ENCODE results near the gene XCL1. TPM values are rescaled to one million over a fixed set of nuclear protein-coding genes. Genes with fewer than 3 reads are reported as not detected.
A peak's percentile ranks its signal among the peaks of the same experiment; 100 is the strongest.
"Not testable (repeated sequence)": the region's sequence is repeated elsewhere in the genome, so short reads cannot be mapped to it uniquely, and the experiment has no call there.

XCL1 gene
- total and polyA plus RNA-seq, 2 donors (not counting 1 experiment from before 2014, with no cell fraction given) = not detected

- H3K4me1 ChIP-seq (ENCODE audit: control insufficient read depth, extremely low read depth, insufficient read depth, low read length) = no peaks in the 10 kb centered on the region
- TF ChIP-seq EZH2 (IDR thresholded peaks at IDR 0.05; ENCODE audit: low read length, missing control alignments) = no peak
- no peak overlapping the region for H3K27ac ChIP-seq (ENCODE audit: insufficient read depth, low read length)
- no peaks in the 10 kb centered on the region for H3K79me2 ChIP-seq (ENCODE audit: control insufficient read depth, insufficient read depth, low read length)
- no peak overlapping the region for H2AFZ ChIP-seq (ENCODE audit: low read length)
- no peak overlapping the region for H3K4me3 ChIP-seq (replicated peaks in 1 of 4; ENCODE audit: control extremely low read depth in 1 of 4, insufficient read depth in 1 of 4, low read depth in 3 of 4, low read length in 4 of 4)
- DNase-seq (ENCODE audit: low read depth in 2 of 2) = no peak
- H3K36me3 ChIP-seq (ENCODE audit: control insufficient read depth, insufficient read depth, low read length) = no peaks in the 10 kb centered on the region
- H4K20me1 ChIP-seq (ENCODE audit: control insufficient read depth, extremely low read depth, insufficient read depth, low read length) = no peaks in the 10 kb centered on the region
- H3K27me3 ChIP-seq (ENCODE audit: control insufficient read depth, insufficient read depth, low read length) = no peaks in the 10 kb centered on the region
- no peaks in the 10 kb centered on the region for H3K9me3 ChIP-seq (ENCODE audit: control insufficient read depth, insufficient read depth, low read depth, low read length)
- H3K9ac ChIP-seq (ENCODE audit: insufficient read depth, low read length) = no peak overlapping the region
- no peak overlapping the region for H3K4me2 ChIP-seq (ENCODE audit: extremely low read depth, insufficient read depth, low read length)
Observed at GRCh38 chr1:168570652-168571051, 5.8 kb upstream of the XCL1 start.

GRCh38 chr1:168572633-168573032 is 3.8 kb upstream of the XCL1 start:
- no peak overlapping the region for H3K27ac ChIP-seq (ENCODE audit: insufficient read depth, low read length)
- no peaks in the 10 kb centered on the region for H3K4me1 ChIP-seq (ENCODE audit: control insufficient read depth, extremely low read depth, insufficient read depth, low read length)
- no peak for DNase-seq (ENCODE audit: low read depth in 2 of 2)
- TF ChIP-seq, protein P1, sequence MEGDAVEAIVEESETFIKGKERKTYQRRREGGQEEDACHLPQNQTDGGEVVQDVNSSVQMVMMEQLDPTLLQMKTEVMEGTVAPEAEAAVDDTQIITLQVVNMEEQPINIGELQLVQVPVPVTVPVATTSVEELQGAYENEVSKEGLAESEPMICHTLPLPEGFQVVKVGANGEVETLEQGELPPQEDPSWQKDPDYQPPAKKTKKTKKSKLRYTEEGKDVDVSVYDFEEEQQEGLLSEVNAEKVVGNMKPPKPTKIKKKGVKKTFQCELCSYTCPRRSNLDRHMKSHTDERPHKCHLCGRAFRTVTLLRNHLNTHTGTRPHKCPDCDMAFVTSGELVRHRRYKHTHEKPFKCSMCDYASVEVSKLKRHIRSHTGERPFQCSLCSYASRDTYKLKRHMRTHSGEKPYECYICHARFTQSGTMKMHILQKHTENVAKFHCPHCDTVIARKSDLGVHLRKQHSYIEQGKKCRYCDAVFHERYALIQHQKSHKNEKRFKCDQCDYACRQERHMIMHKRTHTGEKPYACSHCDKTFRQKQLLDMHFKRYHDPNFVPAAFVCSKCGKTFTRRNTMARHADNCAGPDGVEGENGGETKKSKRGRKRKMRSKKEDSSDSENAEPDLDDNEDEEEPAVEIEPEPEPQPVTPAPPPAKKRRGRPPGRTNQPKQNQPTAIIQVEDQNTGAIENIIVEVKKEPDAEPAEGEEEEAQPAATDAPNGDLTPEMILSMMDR (conservative IDR thresholded peaks at IDR 0.05 in 1 of 2, IDR thresholded peaks at IDR 0.05 in 1 of 2; ENCODE audit: low read depth in 1 of 2, low read length in 2 of 2) = no peak
- H4K20me1 ChIP-seq (ENCODE audit: control insufficient read depth, extremely low read depth, insufficient read depth, low read length) = no peaks in the 10 kb centered on the region
- H2AFZ ChIP-seq (ENCODE audit: low read length) = no peak overlapping the region
- H3K9me3 ChIP-seq (ENCODE audit: control insufficient read depth, insufficient read depth, low read depth, low read length) = no peaks in the 10 kb centered on the region
- no peak overlapping the region for H3K9ac ChIP-seq (ENCODE audit: insufficient read depth, low read length)
- H3K36me3 ChIP-seq (ENCODE audit: control insufficient read depth, insufficient read depth, low read length) = no peaks in the 10 kb centered on the region
- no peak overlapping the region for H3K4me2 ChIP-seq (ENCODE audit: extremely low read depth, insufficient read depth, low read length)
- no peaks in the 10 kb centered on the region for H3K27me3 ChIP-seq (ENCODE audit: control insufficient read depth, insufficient read depth, low read length)
- no peaks in the 10 kb centered on the region for H3K79me2 ChIP-seq (ENCODE audit: control insufficient read depth, insufficient read depth, low read length)
- no peak overlapping the region for H3K4me3 ChIP-seq (replicated peaks in 1 of 4; ENCODE audit: control extremely low read depth in 1 of 4, insufficient read depth in 1 of 4, low read depth in 3 of 4, low read length in 4 of 4)

DNA sequence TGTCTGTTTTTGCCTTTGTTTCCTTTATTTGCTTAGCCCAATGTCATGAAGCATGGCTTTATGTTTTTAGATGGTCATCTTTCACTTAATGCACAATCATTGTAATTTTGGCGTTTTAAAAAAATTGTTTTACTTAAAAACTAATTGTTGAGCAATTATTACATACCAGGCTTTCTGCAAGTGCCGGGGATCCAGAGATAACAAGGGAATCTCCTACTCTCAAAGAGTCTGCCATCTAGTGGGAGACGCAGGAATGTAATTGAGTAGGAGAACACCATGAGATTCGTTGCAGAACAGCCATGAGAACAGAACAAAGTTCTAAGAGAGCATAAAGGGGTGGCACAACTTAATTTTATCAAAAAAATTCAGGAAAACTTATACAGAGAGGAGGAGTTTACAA is 2.2 kb upstream of the XCL1 start:
- not testable (repeated sequence) for H3K27me3 ChIP-seq (ENCODE audit: control insufficient read depth, insufficient read depth, low read length); H3K79me2 ChIP-seq (ENCODE audit: control insufficient read depth, insufficient read depth, low read length); H3K4me1 ChIP-seq (ENCODE audit: control insufficient read depth, extremely low read depth, insufficient read depth, low read length); H3K9ac ChIP-seq (ENCODE audit: insufficient read depth, low read length); H2AFZ ChIP-seq (ENCODE audit: low read length); H3K4me3 ChIP-seq (replicated peaks in 1 of 4; ENCODE audit: control extremely low read depth in 1 of 4, insufficient read depth in 1 of 4, low read depth in 3 of 4, low read length in 4 of 4); H3K27ac ChIP-seq (ENCODE audit: insufficient read depth, low read length); H3K4me2 ChIP-seq (ENCODE audit: extremely low read depth, insufficient read depth, low read length); H3K36me3 ChIP-seq (ENCODE audit: control insufficient read depth, insufficient read depth, low read length); H3K9me3 ChIP-seq (ENCODE audit: control insufficient read depth, insufficient read depth, low read depth, low read length); H4K20me1 ChIP-seq (ENCODE audit: control insufficient read depth, extremely low read depth, insufficient read depth, low read length)
- TF ChIP-seq, protein P1 (conservative IDR thresholded peaks at IDR 0.05 in 1 of 2, IDR thresholded peaks at IDR 0.05 in 1 of 2; ENCODE audit: low read depth in 1 of 2, low read length in 2 of 2) = peak; percentile 49 to 55
- peak; percentile 40 to 61 for DNase-seq (ENCODE audit: low read depth in 2 of 2)

DNA sequence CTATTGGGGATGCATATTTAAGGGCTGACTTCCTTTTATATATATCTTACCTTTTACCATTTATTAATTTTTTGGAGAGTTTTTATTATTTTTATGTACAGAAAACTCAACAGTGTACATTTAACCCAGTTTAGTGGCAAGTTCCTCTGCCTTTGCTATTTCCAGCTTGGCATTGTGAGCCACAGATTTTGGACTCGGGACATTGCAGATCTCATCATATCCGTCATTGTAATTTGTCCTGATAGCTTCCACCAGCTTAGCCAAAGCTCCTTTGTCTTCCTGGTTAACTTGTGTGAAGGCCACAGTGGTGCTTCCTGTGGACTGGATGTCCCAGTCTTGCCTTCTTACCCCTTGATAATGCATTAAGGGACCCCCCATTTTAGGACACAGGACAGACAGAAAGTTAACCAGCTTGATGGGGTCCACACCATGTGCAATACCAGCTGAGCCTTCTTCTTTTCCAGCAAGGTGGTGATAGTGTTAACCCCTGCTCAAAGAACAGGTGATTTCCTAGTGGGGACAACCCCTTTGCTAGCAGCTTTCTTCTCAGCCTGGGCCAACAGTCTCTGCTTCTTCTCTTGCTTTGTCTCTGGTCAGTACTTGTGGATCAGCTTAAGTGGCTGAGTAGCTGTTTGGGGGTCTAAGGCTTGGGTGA is 2.3 kb downstream of the XCL1 start:
- H3K36me3 ChIP-seq (ENCODE audit: control insufficient read depth, insufficient read depth, low read length); H2AFZ ChIP-seq (ENCODE audit: low read length); H3K4me3 ChIP-seq (replicated peaks in 1 of 4; ENCODE audit: control extremely low read depth in 1 of 4, insufficient read depth in 1 of 4, low read depth in 3 of 4, low read length in 4 of 4); H3K27ac ChIP-seq (ENCODE audit: insufficient read depth, low read length); H3K27me3 ChIP-seq (ENCODE audit: control insufficient read depth, insufficient read depth, low read length); H4K20me1 ChIP-seq (ENCODE audit: control insufficient read depth, extremely low read depth, insufficient read depth, low read length); DNase-seq (ENCODE audit: low read depth in 2 of 2); H3K4me2 ChIP-seq (ENCODE audit: extremely low read depth, insufficient read depth, low read length); H3K9ac ChIP-seq (ENCODE audit: insufficient read depth, low read length); H3K79me2 ChIP-seq (ENCODE audit: control insufficient read depth, insufficient read depth, low read length); H3K4me1 ChIP-seq (ENCODE audit: control insufficient read depth, extremely low read depth, insufficient read depth, low read length); H3K9me3 ChIP-seq (ENCODE audit: control insufficient read depth, insufficient read depth, low read depth, low read length): not testable (repeated sequence)

DNA sequence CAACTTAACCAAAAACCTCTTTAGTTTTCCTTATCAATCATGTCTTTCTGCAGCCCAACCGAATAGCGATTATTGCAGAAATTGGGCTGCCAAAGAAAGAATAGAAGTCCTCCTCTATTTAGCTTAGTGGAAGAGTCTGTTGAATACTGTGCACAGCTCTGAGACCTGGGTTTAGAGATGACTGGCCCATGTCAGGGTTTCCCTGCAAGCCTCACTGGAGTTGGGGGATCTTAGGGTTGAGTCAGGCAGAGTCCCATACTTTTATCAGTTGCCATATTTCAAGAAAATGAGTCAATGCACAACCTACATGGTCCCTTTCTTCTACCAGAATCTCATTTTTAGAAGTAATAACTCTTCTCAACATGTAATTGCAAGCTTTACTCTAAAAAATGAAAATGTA is 3.9 kb downstream of the XCL1 start:
- H3K4me1 ChIP-seq (ENCODE audit: control insufficient read depth, extremely low read depth, insufficient read depth, low read length); H3K4me2 ChIP-seq (ENCODE audit: extremely low read depth, insufficient read depth, low read length); H3K27me3 ChIP-seq (ENCODE audit: control insufficient read depth, insufficient read depth, low read length); H2AFZ ChIP-seq (ENCODE audit: low read length); H3K36me3 ChIP-seq (ENCODE audit: control insufficient read depth, insufficient read depth, low read length); H3K4me3 ChIP-seq (replicated peaks in 1 of 4; ENCODE audit: control extremely low read depth in 1 of 4, insufficient read depth in 1 of 4, low read depth in 3 of 4, low read length in 4 of 4); H3K9ac ChIP-seq (ENCODE audit: insufficient read depth, low read length); H3K27ac ChIP-seq (ENCODE audit: insufficient read depth, low read length); H3K79me2 ChIP-seq (ENCODE audit: control insufficient read depth, insufficient read depth, low read length); H4K20me1 ChIP-seq (ENCODE audit: control insufficient read depth, extremely low read depth, insufficient read depth, low read length); DNase-seq (ENCODE audit: low read depth in 2 of 2); H3K9me3 ChIP-seq (ENCODE audit: control insufficient read depth, insufficient read depth, low read depth, low read length): not testable (repeated sequence)

Measured in fibroblast of lung (primary cell).